Smooth muscle cell (in vitro differentiated cells): Measurements from ENCODE around the gene TBCD. TPM values are rescaled to one million over a fixed set of nuclear protein-coding genes. Genes with fewer than 3 reads are reported as not detected.

Experiments used
- DNase-seq: peaks from one replicate; lab custom pipeline; 2025; ENCODE audit not compliant: unreplicated experiment; lab: John Stamatoyannopoulos, UW
- H2AFZ ChIP-seq: fragments of 200-600 bp; sonication (generic); 2 replicates; pipeline ENCODE4 v1.6.0; 2016; ENCODE audit warnings: antibody characterized with exemption, low read depth, mild to moderate bottlenecking
- H3F3A ChIP-seq: fragments of 200-600 bp; sonication (generic); 2 replicates; pipeline ENCODE4 v1.6.0; 2017; ENCODE audit warnings: antibody characterized with exemption, low read depth
- H3K27ac ChIP-seq: fragments of 200-600 bp; sonication (generic); 2 replicates; pipeline ENCODE4 v1.5.1; 2016; ENCODE audit warnings: low read depth, mild to moderate bottlenecking
- H3K27me3 ChIP-seq: fragments of 200-600 bp; sonication (generic); 2 replicates; pipeline ENCODE4 v1.6.1; 2016; ENCODE audit warnings: low read depth, mild to moderate bottlenecking
- H3K36me3 ChIP-seq: fragments of 200-600 bp; sonication (generic); 2 replicates; pipeline ENCODE4 v1.5.1; 2016; ENCODE audit warnings: low read depth
- H3K4me1 ChIP-seq: fragments of 200-600 bp; sonication (generic); 2 replicates; pipeline ENCODE4 v1.5.1; 2016; ENCODE audit warnings: low read depth
- H3K4me2 ChIP-seq: fragments of 200-600 bp; sonication (generic); 2 replicates; pipeline ENCODE4 v1.6.0; 2016; ENCODE audit warnings: mild to moderate bottlenecking
- H3K4me3 ChIP-seq: fragments of 200-600 bp; sonication (generic); 2 replicates; pipeline ENCODE4 v1.5.1; 2016; ENCODE audit warnings: mild to moderate bottlenecking
- H3K79me2 ChIP-seq: fragments of 200-600 bp; sonication (generic); 2 replicates; pipeline ENCODE4 v1.6.0; 2016; ENCODE audit warnings: low read depth, mild to moderate bottlenecking
- H3K9ac ChIP-seq: fragments of 200-600 bp; sonication (generic); 2 replicates; pipeline ENCODE4 v1.6.0; 2016; ENCODE audit warnings: low read depth
- H3K9me3 ChIP-seq: fragments of 200-600 bp; sonication (generic); replicated peaks from 2 replicates; pipeline ENCODE4 v1.5.1; 2016; ENCODE audit warnings: low read depth
- H4K20me1 ChIP-seq: fragments of 200-600 bp; sonication (generic); 2 replicates; pipeline ENCODE4 v1.6.0; 2016; ENCODE audit warnings: low read depth
- WGBS: methylation state at CpG from one replicate; pipeline ENCODE4 v1.1.7; 2016; ENCODE audit warnings: low lambda C conversion rate; 5-methylcytosine and 5-hydroxymethylcytosine counted together
- polyA plus RNA-seq: library from polyadenylated mRNA; unstranded; fragments of >200 nt; fragmentation: Nextera tagmentation; extraction: Ambion mirVana; gene quantifications from 2 replicates; pipeline ENCODE4 v1.2.1, GENCODE V29; 2016
- total RNA-seq: library from RNA; depleted of rRNA; stranded (reverse); fragments of >200 nt; gene quantifications from 2 replicates; pipeline ENCODE4 v1.2.3, GENCODE V29; 2014
- TF ChIP-seq, protein P1 (sequence below): fragments of 200-600 bp; sonication (generic); IDR thresholded peaks from 2 replicates; pipeline ENCODE4 v1.5.1; 2017; ENCODE audit warnings: borderline replicate concordance, mild to moderate bottlenecking, antibody characterized with exemption; ENCODE audit not compliant: insufficient read depth, poor library complexity, severe bottlenecking

Gene TBCD
- total and polyA plus RNA-seq, 2 experiments from 2014 or later = 29.1 to 38.8 TPM

GRCh38 chr17:82803185-82803584, 51.3 kb downstream of the TBCD start:
- TF ChIP-seq, protein P1, sequence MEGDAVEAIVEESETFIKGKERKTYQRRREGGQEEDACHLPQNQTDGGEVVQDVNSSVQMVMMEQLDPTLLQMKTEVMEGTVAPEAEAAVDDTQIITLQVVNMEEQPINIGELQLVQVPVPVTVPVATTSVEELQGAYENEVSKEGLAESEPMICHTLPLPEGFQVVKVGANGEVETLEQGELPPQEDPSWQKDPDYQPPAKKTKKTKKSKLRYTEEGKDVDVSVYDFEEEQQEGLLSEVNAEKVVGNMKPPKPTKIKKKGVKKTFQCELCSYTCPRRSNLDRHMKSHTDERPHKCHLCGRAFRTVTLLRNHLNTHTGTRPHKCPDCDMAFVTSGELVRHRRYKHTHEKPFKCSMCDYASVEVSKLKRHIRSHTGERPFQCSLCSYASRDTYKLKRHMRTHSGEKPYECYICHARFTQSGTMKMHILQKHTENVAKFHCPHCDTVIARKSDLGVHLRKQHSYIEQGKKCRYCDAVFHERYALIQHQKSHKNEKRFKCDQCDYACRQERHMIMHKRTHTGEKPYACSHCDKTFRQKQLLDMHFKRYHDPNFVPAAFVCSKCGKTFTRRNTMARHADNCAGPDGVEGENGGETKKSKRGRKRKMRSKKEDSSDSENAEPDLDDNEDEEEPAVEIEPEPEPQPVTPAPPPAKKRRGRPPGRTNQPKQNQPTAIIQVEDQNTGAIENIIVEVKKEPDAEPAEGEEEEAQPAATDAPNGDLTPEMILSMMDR = no peak
- Histone ChIP-seq H3K27me3 (no peaks in the 10 kb centered on the region), H3F3A (no peaks in the 10 kb centered on the region), H3K36me3 (no peaks in the 10 kb centered on the region), H3K9ac (no peak overlapping the region), H3K79me2 (no peaks in the 10 kb centered on the region), H4K20me1 (peaks cover 14% of the 10 kb centered on the region), H3K4me3 (no peak overlapping the region), H3K9me3 (no peaks in the 10 kb centered on the region), H3K27ac (no peak overlapping the region), H2AFZ (no peak overlapping the region), H3K4me1 (no peaks in the 10 kb centered on the region), H3K4me2 (no peak overlapping the region)
- DNase-seq = no peak
- WGBS = 88% methylated on average over 9 of the region's 9 CpGs

DNA sequence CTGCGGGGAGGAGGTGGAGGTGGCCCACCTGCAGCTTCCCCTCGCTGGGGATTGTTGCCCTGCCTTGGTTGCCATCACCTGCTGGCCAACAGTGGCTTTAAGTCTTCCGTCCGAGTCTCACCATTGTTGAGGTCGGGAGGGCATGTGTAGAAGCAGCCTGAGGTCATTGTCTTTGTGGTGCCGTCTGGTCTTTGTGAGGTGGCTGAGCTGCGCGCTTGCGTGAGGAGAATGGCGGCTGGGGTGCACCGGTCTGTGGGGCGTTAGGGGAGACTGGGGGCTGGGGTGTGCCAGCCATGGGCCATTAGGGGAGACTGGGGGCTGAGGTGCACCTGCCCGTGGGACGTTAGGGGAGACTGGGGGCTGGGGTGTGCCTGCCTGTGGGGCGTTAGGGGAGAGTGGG, 51.7 kb downstream of the TBCD start:
- Histone ChIP-seq H3K27ac (no peak overlapping the region), H3K4me2 (no peak overlapping the region), H3K27me3 (no peaks in the 10 kb centered on the region), H3K4me3 (no peak overlapping the region), H3F3A (no peaks in the 10 kb centered on the region), H3K4me1 (no peaks in the 10 kb centered on the region), H3K9ac (no peak overlapping the region), H3K36me3 (no peaks in the 10 kb centered on the region), H3K79me2 (no peaks in the 10 kb centered on the region), H2AFZ (no peak overlapping the region), H3K9me3 (no peaks in the 10 kb centered on the region), H4K20me1 (peaks cover 14% of the 10 kb centered on the region)
- no peak for DNase-seq
- WGBS = 98% methylated on average over 15 of the region's 15 CpGs
- TF ChIP-seq, protein P1 = no peak

GRCh38 chr17:82804442-82805191, 52.8 kb downstream of the TBCD start:
- Histone ChIP-seq H3F3A (no peaks in the 10 kb centered on the region), H3K36me3 (no peaks in the 10 kb centered on the region), H3K4me3 (no peak overlapping the region), H3K9ac (no peak overlapping the region), H2AFZ (no peak overlapping the region), H3K4me1 (no peaks in the 10 kb centered on the region), H4K20me1 (peaks cover 14% of the 10 kb centered on the region), H3K9me3 (no peaks in the 10 kb centered on the region), H3K27me3 (no peaks in the 10 kb centered on the region), H3K79me2 (no peaks in the 10 kb centered on the region), H3K4me2 (no peak overlapping the region), H3K27ac (no peak overlapping the region)
- WGBS = 93% methylated on average over 27 of the region's 27 CpGs
- DNase-seq = no peak
- TF ChIP-seq, protein P1 = no peak

GRCh38 chr17:82805254-82805653, 53.4 kb downstream of the TBCD start:
- no peak overlapping the region for H3K4me2 ChIP-seq
- no peak overlapping the region for H3K9ac ChIP-seq
- H3F3A ChIP-seq = no peaks in the 10 kb centered on the region
- H3K27me3 ChIP-seq = no peaks in the 10 kb centered on the region
- H3K79me2 ChIP-seq = no peaks in the 10 kb centered on the region
- no peak overlapping the region for H2AFZ ChIP-seq
- H3K36me3 ChIP-seq = no peaks in the 10 kb centered on the region
- no peaks in the 10 kb centered on the region for H3K4me1 ChIP-seq
- no peak overlapping the region for H3K4me3 ChIP-seq
- H4K20me1 ChIP-seq = peaks cover 14% of the 10 kb centered on the region
- H3K27ac ChIP-seq = no peak overlapping the region
- DNase-seq = no peak
- 97% methylated on average over 13 of the region's 13 CpGs for WGBS
- TF ChIP-seq, protein P1 = no peak
- no peaks in the 10 kb centered on the region for H3K9me3 ChIP-seq
